Mucosa of descending colon (tissue), 3 donors: Measurements from ENCODE around the gene EHMT1. TPM values are rescaled to one million over a fixed set of nuclear protein-coding genes. Genes with fewer than 3 reads are reported as not detected.
"Not testable (repeated sequence)": the region's sequence is repeated elsewhere in the genome, so short reads cannot be mapped to it uniquely, and the experiment has no call there.

Experiments
- ATAC-seq: fragments of 200-7000 bp; cut with Tn5 transposase; one replicate; pipeline ENCODE4 v1.9.1; 2020; ENCODE audit warnings: mild to moderate bottlenecking, moderate library complexity
- DNase-seq, 3 donors: peaks; one replicate each; pipeline ENCODE4 v3.0.0-alpha.2; 2020
- H3K36me3 ChIP-seq: fragments of 200-600 bp; one replicate; pipeline ENCODE4 v1.8.0; 2021; ENCODE audit warnings: low read depth, mild to moderate bottlenecking
- H3K4me1 ChIP-seq: fragments of 200-600 bp; one replicate; pipeline ENCODE4 v1.8.0; 2021; ENCODE audit warnings: low read depth, mild to moderate bottlenecking
- H3K4me3 ChIP-seq: fragments of 200-600 bp; one replicate; pipeline ENCODE4 v1.8.0; 2021; ENCODE audit warnings: mild to moderate bottlenecking
- H3K9me3 ChIP-seq: fragments of 200-600 bp; one replicate; pipeline ENCODE4 v1.8.0; 2021; ENCODE audit warnings: mild to moderate bottlenecking
- intact Hi-C, 2 donors: fragments of 100-400 bp; cut with DNase I in 1 of 2; cut with micrococcal nuclease in 1 of 2; formaldehyde crosslinking; loops; one replicate each; pipeline versions ENCODE4 v1.11.0 to v1.11.1; 2022; cut with DNase I, micrococcal nuclease
- total RNA-seq, 3 donors: library from RNA; stranded (reverse); fragmentation: NEBNext Ultra II Directional in 2 of 3; extraction: Animal tissue kit (Norgen Biotek cat#: 25700) in 2 of 3; gene quantifications; one replicate each; pipeline versions ENCODE4 v1.2.1 to v1.2.4, GENCODE V29; 2021 to 2023
- TF ChIP-seq, protein P1 (sequence below): fragments of 200-600 bp; IDR thresholded peaks from one replicate; pipeline ENCODE4 v1.8.0; 2022; ENCODE audit warnings: antibody characterized with exemption, mild to moderate bottlenecking
- donor health status: DM: no; HTN: no; CAD: no; lungs with moderate emphysema.
- donor health status: DM: no; HTN: no; CAD: no.
- donor health status: DM: no; HTN: yes; CAD: no.

Gene EHMT1
- total RNA-seq, 3 donors from 2014 or later: 78.4 to 90.8 (median 83.3) TPM

DNA sequence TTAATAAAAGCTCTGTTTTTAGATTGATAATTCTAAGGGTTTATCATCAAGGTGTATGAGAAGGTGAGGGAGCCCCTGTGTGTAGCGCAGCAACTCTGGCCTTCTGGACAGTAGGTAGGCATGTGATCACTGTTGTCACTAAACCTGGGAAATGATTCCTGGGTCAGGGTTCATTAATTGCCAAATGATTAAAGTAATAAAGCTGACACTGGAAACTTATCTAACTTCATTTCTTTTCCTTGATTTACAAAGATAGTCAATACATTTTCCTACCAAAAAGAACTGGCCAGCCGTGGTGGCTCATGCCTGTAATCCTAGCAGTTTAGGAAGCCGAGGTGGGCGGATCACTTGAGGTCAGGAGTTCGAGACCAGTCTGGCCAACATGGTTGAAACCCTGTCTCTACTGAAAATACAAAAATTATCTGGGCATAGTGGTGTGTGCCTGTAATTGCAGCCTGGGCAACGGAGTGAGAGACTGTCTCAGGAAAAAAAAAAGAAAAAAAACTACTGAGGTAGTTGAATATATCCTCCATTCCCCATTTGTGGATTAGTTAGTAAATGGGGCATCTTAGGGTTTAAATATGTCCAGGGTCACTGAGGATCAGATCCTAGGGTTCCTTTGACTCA, 2.4 kb downstream of the EHMT1 start:
- ATAC-seq (no peak), DNase-seq (peak in 2 of 3 donors; percentile 9 to 18)
- no peaks in the 10 kb centered on the region for H3K9me3 ChIP-seq
- TF ChIP-seq, protein P1, sequence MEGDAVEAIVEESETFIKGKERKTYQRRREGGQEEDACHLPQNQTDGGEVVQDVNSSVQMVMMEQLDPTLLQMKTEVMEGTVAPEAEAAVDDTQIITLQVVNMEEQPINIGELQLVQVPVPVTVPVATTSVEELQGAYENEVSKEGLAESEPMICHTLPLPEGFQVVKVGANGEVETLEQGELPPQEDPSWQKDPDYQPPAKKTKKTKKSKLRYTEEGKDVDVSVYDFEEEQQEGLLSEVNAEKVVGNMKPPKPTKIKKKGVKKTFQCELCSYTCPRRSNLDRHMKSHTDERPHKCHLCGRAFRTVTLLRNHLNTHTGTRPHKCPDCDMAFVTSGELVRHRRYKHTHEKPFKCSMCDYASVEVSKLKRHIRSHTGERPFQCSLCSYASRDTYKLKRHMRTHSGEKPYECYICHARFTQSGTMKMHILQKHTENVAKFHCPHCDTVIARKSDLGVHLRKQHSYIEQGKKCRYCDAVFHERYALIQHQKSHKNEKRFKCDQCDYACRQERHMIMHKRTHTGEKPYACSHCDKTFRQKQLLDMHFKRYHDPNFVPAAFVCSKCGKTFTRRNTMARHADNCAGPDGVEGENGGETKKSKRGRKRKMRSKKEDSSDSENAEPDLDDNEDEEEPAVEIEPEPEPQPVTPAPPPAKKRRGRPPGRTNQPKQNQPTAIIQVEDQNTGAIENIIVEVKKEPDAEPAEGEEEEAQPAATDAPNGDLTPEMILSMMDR: no peak
- no peaks in the 10 kb centered on the region for H3K36me3 ChIP-seq
- peaks cover 22% of the 10 kb centered on the region for H3K4me1 ChIP-seq
- no peak overlapping the region for H3K4me3 ChIP-seq
- intact Hi-C loops: no loop called here

DNA sequence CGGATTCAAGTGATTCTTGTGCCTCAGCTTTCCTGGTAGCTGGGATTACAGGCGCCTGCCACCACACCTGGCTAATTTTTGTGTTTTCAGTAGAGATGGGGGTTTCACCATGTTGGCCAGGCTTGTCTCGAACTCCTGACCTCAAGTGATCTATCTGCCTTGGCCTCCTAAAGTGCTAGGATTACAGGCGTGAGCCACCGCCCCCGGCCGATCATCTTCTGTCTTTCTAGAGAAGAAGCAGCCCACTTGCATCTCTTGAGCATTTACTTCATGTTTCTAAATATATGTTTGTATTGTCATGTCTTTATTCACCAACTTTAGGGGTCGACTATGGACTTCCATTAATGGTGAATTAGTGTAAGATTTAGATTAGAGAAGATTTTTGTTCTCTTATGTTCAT, 3.4 kb downstream of the EHMT1 start:
- H3K9me3 ChIP-seq, H3K4me3 ChIP-seq, intact Hi-C loops, ATAC-seq, H3K36me3 ChIP-seq: not testable (repeated sequence)
- H3K4me1 ChIP-seq: peaks cover 20% of the 10 kb centered on the region
- peak in 2 of 3 donors; percentile 7 to 27 for DNase-seq

DNA sequence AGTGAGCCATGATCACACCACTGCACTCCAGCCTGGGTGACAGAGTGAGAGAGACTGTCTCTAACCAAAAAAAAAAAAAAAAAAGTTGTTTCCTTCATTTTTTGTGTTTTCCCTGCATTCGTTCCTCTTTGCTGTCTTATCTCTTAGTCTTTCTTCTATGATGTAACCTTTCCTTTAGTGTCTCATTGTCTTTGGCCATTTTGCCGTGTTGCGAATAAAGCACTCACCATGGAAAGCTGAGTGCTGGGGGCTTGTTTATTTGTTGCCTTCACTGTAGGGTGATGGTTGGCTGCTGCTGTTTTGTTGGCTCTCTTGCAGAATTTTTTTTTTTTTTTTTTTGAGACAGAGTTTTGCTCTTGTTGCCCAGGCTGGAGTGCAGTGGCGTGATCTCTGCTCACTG, 7.7 kb downstream of the EHMT1 start:
- H3K4me1 ChIP-seq: peaks cover 9% of the 10 kb centered on the region
- intact Hi-C loops: no loop called here
- no peaks in the 10 kb centered on the region for H3K9me3 ChIP-seq
- no peak overlapping the region for H3K4me3 ChIP-seq
- TF ChIP-seq, protein P1: no peak
- DNase-seq (no peak), ATAC-seq (no peak)
- no peaks in the 10 kb centered on the region for H3K36me3 ChIP-seq

DNA sequence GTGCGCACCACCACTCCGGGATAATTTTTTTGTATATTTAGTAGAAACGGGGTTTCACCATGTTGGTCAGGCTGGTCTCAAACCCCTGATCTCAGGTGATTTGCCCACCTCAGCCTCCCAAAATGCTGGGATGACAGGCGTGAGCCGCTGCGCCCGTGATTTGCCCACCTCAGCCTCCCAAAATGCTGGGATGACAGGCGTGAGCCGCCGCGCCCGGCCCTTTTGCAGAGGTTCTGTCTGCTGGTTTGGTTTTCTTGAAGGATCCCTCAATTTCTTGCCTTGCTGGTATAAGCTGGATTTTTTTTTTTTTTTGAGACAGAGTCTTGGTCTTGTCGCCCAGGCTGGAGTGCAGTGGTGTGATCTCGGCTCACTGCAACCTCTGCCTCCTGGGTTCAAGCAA, 8.6 kb downstream of the EHMT1 start:
- H3K9me3 ChIP-seq, intact Hi-C loops, H3K36me3 ChIP-seq, H3K4me3 ChIP-seq, H3K4me1 ChIP-seq, ATAC-seq: not testable (repeated sequence)
- DNase-seq: peak in 1 of 3 donors; percentile 33

DNA sequence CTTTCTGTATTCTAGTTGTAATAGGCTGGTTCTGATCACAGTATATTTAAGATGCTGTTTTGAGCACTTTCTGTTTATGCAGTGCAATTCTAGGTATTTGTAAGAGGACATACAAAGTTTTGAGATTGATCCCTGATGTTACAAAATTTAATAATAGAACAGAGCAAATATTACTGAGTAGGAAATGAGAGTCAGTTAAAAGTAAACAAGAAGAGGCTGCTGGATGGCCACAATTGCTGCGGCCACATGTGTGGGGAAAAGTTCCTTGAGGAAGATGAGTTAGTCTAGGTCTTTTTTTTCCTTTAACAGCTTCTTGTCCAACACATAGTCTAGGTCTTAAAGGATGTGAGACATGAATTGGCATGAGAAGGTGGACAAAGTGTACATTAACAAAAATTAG, 11.3 kb downstream of the EHMT1 start:
- DNase-seq: no peak
- intact Hi-C loops: no loop called here
- Histone ChIP-seq H3K9me3 (no peaks in the 10 kb centered on the region), H3K4me3 (no peak overlapping the region), H3K36me3 (no peaks in the 10 kb centered on the region), H3K4me1 (peaks cover 9% of the 10 kb centered on the region)
- TF ChIP-seq, protein P1: no peak
- no peak for ATAC-seq

DNA sequence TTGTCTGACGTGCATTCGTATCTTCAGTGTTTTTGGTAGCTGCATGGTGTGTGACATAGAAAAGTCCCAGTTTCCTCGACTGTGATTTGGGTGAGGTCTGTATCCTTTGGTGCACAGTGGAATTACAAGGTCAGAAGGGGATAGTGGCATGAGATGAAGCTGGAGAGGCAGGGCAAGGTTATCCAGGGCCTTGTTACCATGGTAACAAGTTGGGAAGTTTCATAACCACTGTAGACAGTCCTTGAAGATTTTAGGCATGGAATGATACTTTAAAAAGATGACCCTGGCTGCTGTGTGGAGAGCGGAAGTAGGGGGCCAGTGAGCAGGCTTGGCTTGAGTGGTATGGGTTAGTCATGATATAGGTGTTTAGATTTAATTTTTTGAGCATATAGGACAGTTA, 11.9 kb downstream of the EHMT1 start:
- TF ChIP-seq, protein P1: no peak
- intact Hi-C loops: no loop called here
- peaks cover 9% of the 10 kb centered on the region for H3K4me1 ChIP-seq

More for the DNA sequence above, 11.9 kb downstream of the EHMT1 start:
- ATAC-seq (no peak), DNase-seq (peak in 1 of 3 donors; percentile 2)
- H3K9me3 ChIP-seq: no peaks in the 10 kb centered on the region
- H3K4me3 ChIP-seq: no peak overlapping the region
- no peaks in the 10 kb centered on the region for H3K36me3 ChIP-seq
